ENCODE data around the gene EXOSC7. TPM values are rescaled to one million over a fixed set of nuclear protein-coding genes. Genes with fewer than 3 reads are reported as not detected.

Gene EXOSC7
- total RNA-seq, 2 donors from 2014 or later, result 61.2 to 69.4 TPM

DNA sequence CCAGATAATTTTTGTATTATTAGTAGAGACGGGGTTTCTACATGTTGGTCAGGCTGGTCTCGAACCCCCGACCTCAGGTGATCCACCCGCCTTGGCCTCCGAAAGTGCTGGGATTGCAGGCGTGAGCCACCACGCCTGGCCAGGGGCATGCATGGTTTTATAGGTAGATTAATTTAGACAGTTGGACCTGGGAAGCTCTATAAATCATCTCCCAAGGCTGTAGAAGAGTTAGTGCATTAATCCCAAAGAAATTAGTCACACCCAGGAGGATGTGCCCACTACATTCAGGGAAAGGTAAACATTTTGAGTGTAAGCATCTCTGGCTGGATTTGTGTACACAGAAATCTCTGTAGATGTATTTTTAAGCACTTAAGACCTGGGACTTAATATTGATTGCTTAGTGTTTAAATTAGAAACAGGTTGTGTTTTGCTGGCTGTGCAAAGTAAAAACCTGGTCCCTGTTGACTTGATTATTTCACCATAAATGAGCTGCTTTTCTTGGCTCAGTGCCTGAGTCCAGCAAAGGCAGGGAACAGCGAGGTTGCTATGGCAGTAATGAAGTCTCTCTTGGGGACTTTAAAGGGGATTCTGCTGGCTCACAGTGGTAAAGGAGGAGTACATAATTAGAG is 19.2 kb downstream of the EXOSC7 start:
- Histone ChIP-seq H3K36me3 (ENCODE audit: control insufficient read depth, insufficient read depth, low read length) (peaks cover 69% of the 10 kb centered on the region), H3K27ac (ENCODE audit: low read depth, low read length) (no peak overlapping the region), H3K9ac (ENCODE audit: extremely low read depth, low read length, poor library complexity, severe bottlenecking) (no peak overlapping the region), H3K4me1 (ENCODE audit: control insufficient read depth, insufficient read depth, low read length) (peaks cover 5% of the 10 kb centered on the region), H3K9me3 (ENCODE audit: control insufficient read depth, low read length) (no peaks in the 10 kb centered on the region), H3K4me3 (ENCODE audit: low read length) (no peak overlapping the region), H3K27me3 (ENCODE audit: control insufficient read depth, insufficient read depth, low read length, poor library complexity, severe bottlenecking) (no peaks in the 10 kb centered on the region)
- 87 to 92% methylated on average over 8 of the region's 8 CpGs for WGBS, 2 experiments (ENCODE audit: insufficient coverage in 1 of 2, insufficient read length in 1 of 2)
- Mint-ChIP-seq H3K36me3 (ENCODE audit: low read depth) (peaks cover 69% of the 10 kb centered on the region), H3K4me1 (peaks cover 17% of the 10 kb centered on the region), H3K27me3 (ENCODE audit: insufficient read depth) (no peaks in the 10 kb centered on the region), H3K9me3 (no peaks in the 10 kb centered on the region), H3K27ac (no peak overlapping the region), H3K4me3 (no peak overlapping the region)
- DNase-seq, result no peak
- TF ChIP-seq, protein P1, sequence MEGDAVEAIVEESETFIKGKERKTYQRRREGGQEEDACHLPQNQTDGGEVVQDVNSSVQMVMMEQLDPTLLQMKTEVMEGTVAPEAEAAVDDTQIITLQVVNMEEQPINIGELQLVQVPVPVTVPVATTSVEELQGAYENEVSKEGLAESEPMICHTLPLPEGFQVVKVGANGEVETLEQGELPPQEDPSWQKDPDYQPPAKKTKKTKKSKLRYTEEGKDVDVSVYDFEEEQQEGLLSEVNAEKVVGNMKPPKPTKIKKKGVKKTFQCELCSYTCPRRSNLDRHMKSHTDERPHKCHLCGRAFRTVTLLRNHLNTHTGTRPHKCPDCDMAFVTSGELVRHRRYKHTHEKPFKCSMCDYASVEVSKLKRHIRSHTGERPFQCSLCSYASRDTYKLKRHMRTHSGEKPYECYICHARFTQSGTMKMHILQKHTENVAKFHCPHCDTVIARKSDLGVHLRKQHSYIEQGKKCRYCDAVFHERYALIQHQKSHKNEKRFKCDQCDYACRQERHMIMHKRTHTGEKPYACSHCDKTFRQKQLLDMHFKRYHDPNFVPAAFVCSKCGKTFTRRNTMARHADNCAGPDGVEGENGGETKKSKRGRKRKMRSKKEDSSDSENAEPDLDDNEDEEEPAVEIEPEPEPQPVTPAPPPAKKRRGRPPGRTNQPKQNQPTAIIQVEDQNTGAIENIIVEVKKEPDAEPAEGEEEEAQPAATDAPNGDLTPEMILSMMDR (conservative IDR thresholded peaks at IDR 0.05), result no peak

GRCh38 chr3:44996556-44996969 is 20.5 kb downstream of the EXOSC7 start:
- no peak for DNase-seq
- peaks cover 72% of the 10 kb centered on the region for H3K36me3 ChIP-seq (ENCODE audit: control insufficient read depth, insufficient read depth, low read length)
- H3K27me3 ChIP-seq (ENCODE audit: control insufficient read depth, insufficient read depth, low read length, poor library complexity, severe bottlenecking), result no peaks in the 10 kb centered on the region
- H3K9me3 ChIP-seq (ENCODE audit: control insufficient read depth, low read length), result no peaks in the 10 kb centered on the region
- no peaks in the 10 kb centered on the region for H3K9me3 Mint-ChIP-seq
- H3K9ac ChIP-seq (ENCODE audit: extremely low read depth, low read length, poor library complexity, severe bottlenecking), result no peak overlapping the region
- no peak overlapping the region for H3K27ac Mint-ChIP-seq
- H3K36me3 Mint-ChIP-seq (ENCODE audit: low read depth), result peaks cover 68% of the 10 kb centered on the region
- H3K4me1 ChIP-seq (ENCODE audit: control insufficient read depth, insufficient read depth, low read length), result peaks cover 5% of the 10 kb centered on the region
- H3K4me1 Mint-ChIP-seq, result peaks cover 13% of the 10 kb centered on the region
- H3K4me3 ChIP-seq (ENCODE audit: low read length), result no peak overlapping the region
- 100% methylated on average over 3 of the region's 3 CpGs; no CpG with 5 or more reads in 1 of the 2 experiments for WGBS, 2 experiments (ENCODE audit: insufficient coverage in 1 of 2, insufficient read length in 1 of 2)
- no peak overlapping the region for H3K27ac ChIP-seq (ENCODE audit: low read depth, low read length)
- no peaks in the 10 kb centered on the region for H3K27me3 Mint-ChIP-seq (ENCODE audit: insufficient read depth)
- H3K4me3 Mint-ChIP-seq, result no peak overlapping the region
- TF ChIP-seq, protein P1 (conservative IDR thresholded peaks at IDR 0.05), result no peak

GRCh38 chr3:44999782-45000181 is 23.7 kb downstream of the EXOSC7 start:
- H3K4me3 Mint-ChIP-seq, result no peak overlapping the region
- H3K4me1 Mint-ChIP-seq, result peaks cover 1% of the 10 kb centered on the region
- peaks cover 13% of the 10 kb centered on the region for H3K9me3 ChIP-seq (ENCODE audit: control insufficient read depth, low read length)
- 93 to 100% methylated on average over 2 of the region's 2 CpGs for WGBS, 2 experiments (ENCODE audit: insufficient coverage in 1 of 2, insufficient read length in 1 of 2)
- no peaks in the 10 kb centered on the region for H3K27me3 Mint-ChIP-seq (ENCODE audit: insufficient read depth)
- H3K9ac ChIP-seq (ENCODE audit: extremely low read depth, low read length, poor library complexity, severe bottlenecking), result no peak overlapping the region
- peaks cover 88% of the 10 kb centered on the region for H3K36me3 ChIP-seq (ENCODE audit: control insufficient read depth, insufficient read depth, low read length)
- no peaks in the 10 kb centered on the region for H3K4me1 ChIP-seq (ENCODE audit: control insufficient read depth, insufficient read depth, low read length)
- H3K36me3 Mint-ChIP-seq (ENCODE audit: low read depth), result peaks cover 75% of the 10 kb centered on the region
- TF ChIP-seq, protein P1 (conservative IDR thresholded peaks at IDR 0.05), result no peak
- no peak for DNase-seq
- no peak overlapping the region for H3K27ac ChIP-seq (ENCODE audit: low read depth, low read length)
- H3K27me3 ChIP-seq (ENCODE audit: control insufficient read depth, insufficient read depth, low read length, poor library complexity, severe bottlenecking), result no peaks in the 10 kb centered on the region
- no peak overlapping the region for H3K4me3 ChIP-seq (ENCODE audit: low read length)
- H3K9me3 Mint-ChIP-seq, result peaks cover 15% of the 10 kb centered on the region
- H3K27ac Mint-ChIP-seq, result no peak overlapping the region

Measured in endodermal cell (in vitro differentiated cells).